GM12878 (cell line): ENCODE measurements around the gene CCDC177.

ENCODE experiments used
- CBFB ChIP-seq: IDR thresholded peaks from 2 replicates; pipeline ENCODE4 v1.6.1; 2016; ENCODE audit warnings: antibody characterized with exemption, low read depth
- HDAC6 ChIP-seq: fragments of 200-600 bp; sonication (generic); IDR thresholded peaks from one replicate; pipeline ENCODE4 v1.8.0; 2017; ENCODE audit warnings: antibody characterized with exemption; ENCODE audit not compliant: unreplicated experiment
- JUND ChIP-seq: IDR thresholded peaks from 2 replicates; pipeline ENCODE4 v1.6.1; 2012; ENCODE audit warnings: low read depth, mild to moderate bottlenecking, low read length, improper control_type of control experiment, moderate library complexity
- PML ChIP-seq: IDR thresholded peaks from 2 replicates; pipeline ENCODE4 v1.6.1; 2012; ENCODE audit warnings: low read length, inconsistent platforms
- POLR2A ChIP-seq: IDR thresholded peaks from 2 replicates; pipeline ENCODE4 v1.6.1; 2011; ENCODE audit warnings: low read depth, mild to moderate bottlenecking, low read length
- POLR2AphosphoS5 ChIP-seq: IDR thresholded peaks from 2 replicates; pipeline ENCODE4 v1.6.1; 2011; ENCODE audit warnings: mild to moderate bottlenecking, low read length, inconsistent platforms
- POU2F2 ChIP-seq: IDR thresholded peaks from 3 replicates; pipeline ENCODE4 v1.6.1; 2011; ENCODE audit warnings: low read depth, mild to moderate bottlenecking, low read length, borderline replicate concordance
- TF ChIP-seq, protein P1 (sequence below): IDR thresholded peaks from 2 replicates; pipeline ENCODE4 v1.6.1; 2011; ENCODE audit warnings: mild to moderate bottlenecking, low read depth, low read length, moderate library complexity; ENCODE audit not compliant: insufficient replicate concordance
- TF ChIP-seq, protein P2 (sequence below), 3 experiments: IDR thresholded peaks in 2 of 3; conservative IDR thresholded peaks in 1 of 3; 2 replicates each; pipeline ENCODE4 v1.5.1; 2011; ENCODE audit warnings: low read depth in 3 of 3, low read length in 3 of 3, mild to moderate bottlenecking in 3 of 3, control low read depth in 2 of 3, moderate library complexity in 2 of 3, inconsistent platforms in 1 of 3, mixed read lengths in 1 of 3; ENCODE audit not compliant: control insufficient read depth in 2 of 3, insufficient read depth in 1 of 3; ENCODE audit errors: extremely low read depth in 1 of 3
- TF ChIP-seq, protein P3 (sequence below): fragments of 450-650 bp; IDR thresholded peaks from 2 replicates; pipeline ENCODE4 v1.6.1; 2016; ENCODE audit warnings: mild to moderate bottlenecking

DNA sequence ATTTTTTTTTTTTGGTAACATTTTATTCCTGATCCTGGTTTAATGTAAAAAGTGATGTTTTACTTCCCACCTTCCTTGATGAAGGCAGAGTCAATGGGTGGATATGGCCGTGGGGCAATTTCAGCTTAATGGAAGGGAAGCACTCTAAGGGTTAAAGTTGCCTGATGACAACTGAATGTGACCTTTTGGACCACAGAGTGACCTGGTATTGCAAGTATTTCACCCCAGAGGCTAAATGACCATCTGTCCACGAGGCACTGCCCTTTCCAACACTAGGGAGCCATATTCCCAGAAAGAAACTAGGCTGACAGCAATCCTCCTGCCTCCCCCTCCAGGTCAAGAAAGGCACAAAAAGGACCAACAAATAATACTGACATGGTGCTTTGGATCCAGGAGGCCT is 4.8 kb downstream of the CCDC177 start:
- TF ChIP-seq, protein P1, sequence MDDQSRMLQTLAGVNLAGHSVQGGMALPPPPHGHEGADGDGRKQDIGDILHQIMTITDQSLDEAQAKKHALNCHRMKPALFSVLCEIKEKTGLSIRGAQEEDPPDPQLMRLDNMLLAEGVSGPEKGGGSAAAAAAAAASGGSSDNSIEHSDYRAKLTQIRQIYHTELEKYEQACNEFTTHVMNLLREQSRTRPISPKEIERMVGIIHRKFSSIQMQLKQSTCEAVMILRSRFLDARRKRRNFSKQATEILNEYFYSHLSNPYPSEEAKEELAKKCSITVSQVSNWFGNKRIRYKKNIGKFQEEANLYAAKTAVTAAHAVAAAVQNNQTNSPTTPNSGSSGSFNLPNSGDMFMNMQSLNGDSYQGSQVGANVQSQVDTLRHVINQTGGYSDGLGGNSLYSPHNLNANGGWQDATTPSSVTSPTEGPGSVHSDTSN, result no peak
- TF ChIP-seq HDAC6 (no peak), PML (no peak), CBFB (no peak), POLR2AphosphoS5 (no peak), JUND (no peak), POU2F2 (no peak), POLR2A (no peak)
- TF ChIP-seq, protein P2, sequence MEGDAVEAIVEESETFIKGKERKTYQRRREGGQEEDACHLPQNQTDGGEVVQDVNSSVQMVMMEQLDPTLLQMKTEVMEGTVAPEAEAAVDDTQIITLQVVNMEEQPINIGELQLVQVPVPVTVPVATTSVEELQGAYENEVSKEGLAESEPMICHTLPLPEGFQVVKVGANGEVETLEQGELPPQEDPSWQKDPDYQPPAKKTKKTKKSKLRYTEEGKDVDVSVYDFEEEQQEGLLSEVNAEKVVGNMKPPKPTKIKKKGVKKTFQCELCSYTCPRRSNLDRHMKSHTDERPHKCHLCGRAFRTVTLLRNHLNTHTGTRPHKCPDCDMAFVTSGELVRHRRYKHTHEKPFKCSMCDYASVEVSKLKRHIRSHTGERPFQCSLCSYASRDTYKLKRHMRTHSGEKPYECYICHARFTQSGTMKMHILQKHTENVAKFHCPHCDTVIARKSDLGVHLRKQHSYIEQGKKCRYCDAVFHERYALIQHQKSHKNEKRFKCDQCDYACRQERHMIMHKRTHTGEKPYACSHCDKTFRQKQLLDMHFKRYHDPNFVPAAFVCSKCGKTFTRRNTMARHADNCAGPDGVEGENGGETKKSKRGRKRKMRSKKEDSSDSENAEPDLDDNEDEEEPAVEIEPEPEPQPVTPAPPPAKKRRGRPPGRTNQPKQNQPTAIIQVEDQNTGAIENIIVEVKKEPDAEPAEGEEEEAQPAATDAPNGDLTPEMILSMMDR (IDR thresholded peaks at IDR 0.05 in 2 of 3, conservative IDR thresholded peaks at IDR 0.05 in 1 of 3; ENCODE audit: control insufficient read depth in 2 of 3, extremely low read depth in 1 of 3, insufficient read depth in 1 of 3, low read depth in 3 of 3, low read length in 3 of 3), result no peak
- TF ChIP-seq, protein P3, sequence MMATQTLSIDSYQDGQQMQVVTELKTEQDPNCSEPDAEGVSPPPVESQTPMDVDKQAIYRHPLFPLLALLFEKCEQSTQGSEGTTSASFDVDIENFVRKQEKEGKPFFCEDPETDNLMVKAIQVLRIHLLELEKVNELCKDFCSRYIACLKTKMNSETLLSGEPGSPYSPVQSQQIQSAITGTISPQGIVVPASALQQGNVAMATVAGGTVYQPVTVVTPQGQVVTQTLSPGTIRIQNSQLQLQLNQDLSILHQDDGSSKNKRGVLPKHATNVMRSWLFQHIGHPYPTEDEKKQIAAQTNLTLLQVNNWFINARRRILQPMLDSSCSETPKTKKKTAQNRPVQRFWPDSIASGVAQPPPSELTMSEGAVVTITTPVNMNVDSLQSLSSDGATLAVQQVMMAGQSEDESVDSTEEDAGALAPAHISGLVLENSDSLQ, result no peak
